Right ventricle myocardium inferior (tissue), 1 donor: ENCODE measurements around the gene ZDHHC11B. TPM values are rescaled to one million over a fixed set of nuclear protein-coding genes. Genes with fewer than 3 reads are reported as not detected.
A peak's percentile ranks its signal among the peaks of the same experiment; 100 is the strongest.
"Not testable (repeated sequence)": the region's sequence is repeated elsewhere in the genome, so short reads cannot be mapped to it uniquely, and the experiment has no call there.

ENCODE experiments used
- ATAC-seq: fragments of 200-7000 bp; cut with Tn5 transposase; one replicate; pipeline ENCODE4 v1.9.1; 2020; ENCODE audit warnings: mild to moderate bottlenecking, moderate library complexity
- DNase-seq: peaks from one replicate; pipeline ENCODE4 v3.0.0; 2021; ENCODE audit errors: missing footprints
- intact Hi-C: fragments of 100-400 bp; cut with DNase I; formaldehyde crosslinking; loops from one replicate; pipeline ENCODE4 v1.11.0; 2022
- long read RNA-seq: library from polyadenylated mRNA; unstranded; transcript quantifications from one replicate; pipeline ENCODE4 v2.0.0, GENCODE V29; 2021
- total RNA-seq: library from RNA; stranded (reverse); fragmentation: NEBNext Ultra II Directional; extraction: Animal tissue kit (Norgen Biotek cat#: 25700); gene quantifications from one replicate; pipeline ENCODE4 v1.2.1, GENCODE V29; 2021
- donor health status: DM: no; HTN: yes; CAD: no; lungs with severe emphysema.

The ZDHHC11B gene
- 14.7 TPM for total RNA-seq
- long read RNA-seq, partial matches to known transcripts, result 0 of 10 reads
- long read RNA-seq, other reads (novel, unspliced or antisense), result 9 of 10 reads

- intact Hi-C loops, result loop anchor here (2.0 kb wide), 1 partner anchor 26 kb away; no protein-coding TSS in a partner anchor
- ATAC-seq (peak; percentile 75), DNase-seq (peak; percentile 95)
These were observed at the start of gene ZDHHC11B for GRCh38 chr5:784428-785177. ZDHHC11B (minus strand) TSS chr5:784729; CDS start chr5:766919, 17,810 bp downstream.

- DNase-seq, intact Hi-C loops, ATAC-seq: not testable (repeated sequence)
These were observed 49.5 kb upstream of the ZDHHC11B start for GRCh38 chr5:834013-834412.

- intact Hi-C loops, DNase-seq, ATAC-seq: not testable (repeated sequence)
These were observed 43.7 kb upstream of the ZDHHC11B start for GRCh38 chr5:828194-828593.

GRCh38 chr5:825544-825943 lies 41.0 kb upstream of the ZDHHC11B start:
- intact Hi-C loops, DNase-seq: not testable (repeated sequence)
- ATAC-seq, result peak; percentile 31

- intact Hi-C loops, result no loop called here
- ATAC-seq (no peak), DNase-seq (no peak)
These were observed 37.0 kb upstream of the ZDHHC11B start for GRCh38 chr5:821504-821903.

GRCh38 chr5:820245-820644 lies 35.7 kb upstream of the ZDHHC11B start:
- intact Hi-C loops, result no loop called here
- no peak for DNase-seq
- no peak for ATAC-seq

GRCh38 chr5:819078-819477 lies 34.5 kb upstream of the ZDHHC11B start:
- DNase-seq, result no peak
- peak; percentile 37 for ATAC-seq
- intact Hi-C loops, result no loop called here

- intact Hi-C loops, result no loop called here
- no peak for ATAC-seq
These were observed 31.6 kb upstream of the ZDHHC11B start for GRCh38 chr5:816176-816575.

GRCh38 chr5:815449-815848 lies 30.9 kb upstream of the ZDHHC11B start:
- DNase-seq (no peak), ATAC-seq (no peak)
- intact Hi-C loops, result no loop called here

More at GRCh38 chr5:816176-816575, 31.6 kb upstream of the ZDHHC11B start:
- DNase-seq, result no peak

- intact Hi-C loops, ATAC-seq: not testable (repeated sequence)
- peak; percentile 27 for DNase-seq
These were observed 29.0 kb upstream of the ZDHHC11B start for GRCh38 chr5:813575-813974.

- ATAC-seq, intact Hi-C loops, DNase-seq: not testable (repeated sequence)
These were observed 26.9 kb upstream of the ZDHHC11B start for GRCh38 chr5:811384-811783.

- DNase-seq, intact Hi-C loops: not testable (repeated sequence)
- ATAC-seq, result peak; percentile 39
These were observed 23.4 kb upstream of the ZDHHC11B start for GRCh38 chr5:807719-808514.

GRCh38 chr5:801472-801871 lies 16.9 kb upstream of the ZDHHC11B start:
- intact Hi-C loops, result no loop called here
- ATAC-seq, result peak; percentile 42
- DNase-seq, result no peak

- ATAC-seq, result peak; percentile 34
- DNase-seq, intact Hi-C loops: not testable (repeated sequence)
These were observed 16.5 kb upstream of the ZDHHC11B start for GRCh38 chr5:801055-801454.

GRCh38 chr5:798505-799138 lies 14.1 kb upstream of the ZDHHC11B start:
- ATAC-seq, DNase-seq, intact Hi-C loops: not testable (repeated sequence)

- DNase-seq, ATAC-seq, intact Hi-C loops: not testable (repeated sequence)
These were observed 13.5 kb upstream of the ZDHHC11B start for GRCh38 chr5:797986-798385.

- ATAC-seq, DNase-seq, intact Hi-C loops: not testable (repeated sequence)
These were observed 11.3 kb upstream of the ZDHHC11B start for GRCh38 chr5:795873-796272.

- intact Hi-C loops, DNase-seq, ATAC-seq: not testable (repeated sequence)
These were observed 10.4 kb upstream of the ZDHHC11B start for GRCh38 chr5:794948-795347.

GRCh38 chr5:788703-789102 lies 4.2 kb upstream of the ZDHHC11B start:
- ATAC-seq, DNase-seq, intact Hi-C loops: not testable (repeated sequence)
